ENCODE results near the gene PBLD.

PBLD gene

DNA sequence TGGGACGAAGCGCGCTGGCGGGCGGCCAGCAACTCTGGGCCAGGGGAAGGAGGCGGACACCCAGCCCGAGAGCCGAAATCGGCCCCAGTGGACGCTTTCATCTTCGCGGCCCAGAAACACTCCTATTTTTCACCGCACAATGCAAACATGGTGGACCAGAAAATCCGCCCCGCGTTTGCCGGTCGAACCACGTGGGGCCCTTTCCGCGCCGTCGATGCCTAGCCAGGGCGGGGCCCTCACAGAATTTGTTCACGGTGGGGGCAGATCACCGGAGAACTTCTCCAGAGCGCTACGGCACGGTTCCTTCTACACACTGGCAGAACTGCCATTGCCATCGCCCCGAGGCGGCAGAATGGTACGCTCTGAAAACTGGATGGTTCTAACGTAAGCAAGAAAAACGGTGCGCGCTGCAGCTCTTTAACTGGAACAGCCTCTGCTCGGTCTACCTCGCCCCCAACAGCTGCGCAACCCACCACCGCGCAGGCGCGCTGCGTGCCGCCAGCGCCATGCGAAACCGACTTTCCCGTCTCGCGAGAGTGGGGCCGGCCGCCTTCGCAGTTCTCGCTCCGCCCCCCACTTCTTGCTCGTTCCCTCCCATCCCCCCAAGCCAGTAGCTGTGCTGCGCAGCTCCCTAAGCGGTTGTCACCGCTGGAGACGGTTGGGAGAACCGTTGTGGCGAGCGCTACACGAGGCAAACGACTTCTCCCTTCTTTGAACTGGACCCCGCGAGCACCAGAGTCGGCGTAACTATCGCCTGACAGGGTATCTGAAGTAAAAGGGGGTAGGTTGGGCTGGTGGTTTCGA lies 1.1 kb downstream of the PBLD start, which contains the start of gene HNRNPH3:
HNRNPH3 (plus strand) TSS at position 610 of the 804 bp plus-strand sequence. CDS start 5,158 bp downstream, outside the sequence.
- DNase-seq (ENCODE audit: low read depth in 1 of 2, low spot score in 1 of 2), result peak; percentile 96 to 97
- Histone ChIP-seq H3K27me3 (ENCODE audit: insufficient read depth, poor library complexity, severe bottlenecking) (no peaks in the 10 kb centered on the region), H3K27ac (replicated peaks) (peak within 1 kb of the TSS; percentile 99), H3K4me3 (replicated peaks; ENCODE audit: insufficient read depth, low read length) (peak within 1 kb of the TSS; percentile 78)
- TF ChIP-seq, protein P1, sequence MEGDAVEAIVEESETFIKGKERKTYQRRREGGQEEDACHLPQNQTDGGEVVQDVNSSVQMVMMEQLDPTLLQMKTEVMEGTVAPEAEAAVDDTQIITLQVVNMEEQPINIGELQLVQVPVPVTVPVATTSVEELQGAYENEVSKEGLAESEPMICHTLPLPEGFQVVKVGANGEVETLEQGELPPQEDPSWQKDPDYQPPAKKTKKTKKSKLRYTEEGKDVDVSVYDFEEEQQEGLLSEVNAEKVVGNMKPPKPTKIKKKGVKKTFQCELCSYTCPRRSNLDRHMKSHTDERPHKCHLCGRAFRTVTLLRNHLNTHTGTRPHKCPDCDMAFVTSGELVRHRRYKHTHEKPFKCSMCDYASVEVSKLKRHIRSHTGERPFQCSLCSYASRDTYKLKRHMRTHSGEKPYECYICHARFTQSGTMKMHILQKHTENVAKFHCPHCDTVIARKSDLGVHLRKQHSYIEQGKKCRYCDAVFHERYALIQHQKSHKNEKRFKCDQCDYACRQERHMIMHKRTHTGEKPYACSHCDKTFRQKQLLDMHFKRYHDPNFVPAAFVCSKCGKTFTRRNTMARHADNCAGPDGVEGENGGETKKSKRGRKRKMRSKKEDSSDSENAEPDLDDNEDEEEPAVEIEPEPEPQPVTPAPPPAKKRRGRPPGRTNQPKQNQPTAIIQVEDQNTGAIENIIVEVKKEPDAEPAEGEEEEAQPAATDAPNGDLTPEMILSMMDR (IDR thresholded peaks at IDR 0.05; ENCODE audit: insufficient read depth, low read length), result no peak
- peak; percentile 27; the same call in 1 of the 2 replicates for TF ChIP-seq SPI1 (IDR thresholded peaks at IDR 0.05; ENCODE audit: borderline replicate concordance, low read depth)
- TF ChIP-seq GABPA (IDR thresholded peaks at IDR 0.05; ENCODE audit: low read depth), result peak; percentile 21; the same call in 1 of the 2 replicates
- TF ChIP-seq, protein P2, sequence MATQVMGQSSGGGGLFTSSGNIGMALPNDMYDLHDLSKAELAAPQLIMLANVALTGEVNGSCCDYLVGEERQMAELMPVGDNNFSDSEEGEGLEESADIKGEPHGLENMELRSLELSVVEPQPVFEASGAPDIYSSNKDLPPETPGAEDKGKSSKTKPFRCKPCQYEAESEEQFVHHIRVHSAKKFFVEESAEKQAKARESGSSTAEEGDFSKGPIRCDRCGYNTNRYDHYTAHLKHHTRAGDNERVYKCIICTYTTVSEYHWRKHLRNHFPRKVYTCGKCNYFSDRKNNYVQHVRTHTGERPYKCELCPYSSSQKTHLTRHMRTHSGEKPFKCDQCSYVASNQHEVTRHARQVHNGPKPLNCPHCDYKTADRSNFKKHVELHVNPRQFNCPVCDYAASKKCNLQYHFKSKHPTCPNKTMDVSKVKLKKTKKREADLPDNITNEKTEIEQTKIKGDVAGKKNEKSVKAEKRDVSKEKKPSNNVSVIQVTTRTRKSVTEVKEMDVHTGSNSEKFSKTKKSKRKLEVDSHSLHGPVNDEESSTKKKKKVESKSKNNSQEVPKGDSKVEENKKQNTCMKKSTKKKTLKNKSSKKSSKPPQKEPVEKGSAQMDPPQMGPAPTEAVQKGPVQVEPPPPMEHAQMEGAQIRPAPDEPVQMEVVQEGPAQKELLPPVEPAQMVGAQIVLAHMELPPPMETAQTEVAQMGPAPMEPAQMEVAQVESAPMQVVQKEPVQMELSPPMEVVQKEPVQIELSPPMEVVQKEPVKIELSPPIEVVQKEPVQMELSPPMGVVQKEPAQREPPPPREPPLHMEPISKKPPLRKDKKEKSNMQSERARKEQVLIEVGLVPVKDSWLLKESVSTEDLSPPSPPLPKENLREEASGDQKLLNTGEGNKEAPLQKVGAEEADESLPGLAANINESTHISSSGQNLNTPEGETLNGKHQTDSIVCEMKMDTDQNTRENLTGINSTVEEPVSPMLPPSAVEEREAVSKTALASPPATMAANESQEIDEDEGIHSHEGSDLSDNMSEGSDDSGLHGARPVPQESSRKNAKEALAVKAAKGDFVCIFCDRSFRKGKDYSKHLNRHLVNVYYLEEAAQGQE (IDR thresholded peaks at IDR 0.05; ENCODE audit: insufficient replicate concordance, low read depth), result peak; percentile 86
- peak; percentile 98 for TF ChIP-seq POLR2AphosphoS5 (IDR thresholded peaks at IDR 0.05; ENCODE audit: low read depth)

DNA sequence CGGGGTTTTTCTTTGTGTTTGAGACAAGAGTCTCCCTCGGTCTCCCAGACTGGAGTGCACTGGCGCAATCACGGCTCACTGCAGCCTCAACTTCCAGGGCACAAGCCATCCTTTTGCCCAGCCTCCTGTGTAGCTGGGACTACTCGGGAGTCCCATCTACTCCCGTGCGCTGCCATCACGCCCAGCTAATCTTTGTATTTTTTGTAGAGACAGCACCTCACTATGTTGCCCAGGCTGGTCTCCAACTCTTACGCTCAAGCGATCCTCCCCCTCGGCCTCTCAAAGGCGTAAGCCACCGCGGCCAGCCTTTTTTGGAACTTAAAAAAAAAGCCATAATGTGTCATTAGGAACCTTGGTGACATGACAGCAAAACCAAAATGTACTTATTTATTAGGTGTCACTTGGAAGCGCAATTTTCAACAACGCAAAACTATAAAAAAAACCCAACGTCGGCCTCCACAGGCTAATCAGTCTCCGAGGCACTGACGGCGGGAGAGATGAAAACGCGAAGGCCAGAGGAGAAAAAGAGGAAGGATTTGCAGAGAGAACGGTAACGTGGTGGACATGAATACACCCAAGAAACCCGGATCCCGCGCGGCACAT lies 1.8 kb downstream of the PBLD start:
- DNase-seq (ENCODE audit: low read depth in 1 of 2, low spot score in 1 of 2), result peak in 1 of 2 experiments; percentile 6
- Histone ChIP-seq H3K27me3 (ENCODE audit: insufficient read depth, poor library complexity, severe bottlenecking) (no peaks in the 10 kb centered on the region), H3K4me3 (replicated peaks; ENCODE audit: insufficient read depth, low read length) (peak overlapping the region; percentile 78), H3K27ac (replicated peaks) (peak overlapping the region; percentile 99)
- TF ChIP-seq SPI1 (IDR thresholded peaks at IDR 0.05; ENCODE audit: borderline replicate concordance, low read depth) (peak; percentile 7; the same call in 1 of the 2 replicates), POLR2AphosphoS5 (IDR thresholded peaks at IDR 0.05; ENCODE audit: low read depth) (peak; percentile 3; the same call in 1 of the 2 replicates), GABPA (IDR thresholded peaks at IDR 0.05; ENCODE audit: low read depth) (no peak)
- TF ChIP-seq, protein P1 (IDR thresholded peaks at IDR 0.05; ENCODE audit: insufficient read depth, low read length), result no peak
- TF ChIP-seq, protein P2 (IDR thresholded peaks at IDR 0.05; ENCODE audit: insufficient replicate concordance, low read depth), result no peak

DNA sequence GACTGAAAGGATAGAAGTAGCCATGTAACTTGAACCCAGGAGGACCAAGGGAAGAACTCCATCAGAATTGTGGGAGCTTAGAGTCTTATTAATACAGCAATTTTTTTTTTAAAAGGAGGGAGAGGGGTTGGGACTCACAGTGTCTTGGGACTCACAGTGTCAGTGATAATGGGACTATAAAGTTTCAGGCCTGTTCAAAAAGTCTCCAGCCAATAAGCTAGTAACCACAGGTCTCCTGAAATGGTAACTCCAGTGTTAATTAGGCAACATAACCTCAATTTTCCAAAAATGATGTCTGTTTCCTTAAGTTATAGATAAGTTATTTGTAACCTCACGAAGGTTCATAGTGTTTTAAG lies 3.2 kb downstream of the PBLD start:
- TF ChIP-seq POLR2AphosphoS5 (IDR thresholded peaks at IDR 0.05; ENCODE audit: low read depth) (no peak), SPI1 (IDR thresholded peaks at IDR 0.05; ENCODE audit: borderline replicate concordance, low read depth) (no peak), GABPA (IDR thresholded peaks at IDR 0.05; ENCODE audit: low read depth) (no peak)
- TF ChIP-seq, protein P2 (IDR thresholded peaks at IDR 0.05; ENCODE audit: insufficient replicate concordance, low read depth), result no peak
- TF ChIP-seq, protein P1 (IDR thresholded peaks at IDR 0.05; ENCODE audit: insufficient read depth, low read length), result no peak
- no peak for DNase-seq (ENCODE audit: low read depth in 1 of 2, low spot score in 1 of 2)
- H3K4me3 ChIP-seq (replicated peaks; ENCODE audit: insufficient read depth, low read length), result no peak overlapping the region
- H3K27me3 ChIP-seq (ENCODE audit: insufficient read depth, poor library complexity, severe bottlenecking), result no peaks in the 10 kb centered on the region
- peak overlapping the region; percentile 74 for H3K27ac ChIP-seq (replicated peaks)

Data from HL-60 (cell line).